KMS-11 (cell line): ENCODE measurements around the gene SLC6A17.
A peak's percentile ranks its signal among the peaks of the same experiment; 100 is the strongest.

ENCODE experiments used
- H2AFZ ChIP-seq: fragments of 200-600 bp; sonication (generic); 2 replicates; pipeline ENCODE4 v1.6.1; 2016; ENCODE audit warnings: antibody characterized with exemption, mixed run types, low read depth
- H3K27ac ChIP-seq: fragments of 200-600 bp; sonication (generic); 2 replicates; pipeline ENCODE4 v1.6.1; 2016; ENCODE audit warnings: mild to moderate bottlenecking, mixed run types
- H3K27me3 ChIP-seq: fragments of 200-600 bp; sonication (generic); 2 replicates; pipeline ENCODE4 v1.6.1; 2017; ENCODE audit warnings: mild to moderate bottlenecking, low read depth, mixed run types, moderate library complexity; ENCODE audit not compliant: insufficient read depth
- H3K36me3 ChIP-seq: fragments of 200-600 bp; sonication (generic); 2 replicates; pipeline ENCODE4 v1.6.1; 2017; ENCODE audit warnings: mild to moderate bottlenecking, mixed run types; ENCODE audit not compliant: insufficient read depth
- H3K4me1 ChIP-seq: fragments of 200-600 bp; sonication (generic); 2 replicates; pipeline ENCODE4 v1.6.1; 2016; ENCODE audit warnings: mild to moderate bottlenecking, low read depth, mixed run types; ENCODE audit not compliant: poor library complexity, severe bottlenecking
- H3K4me2 ChIP-seq: fragments of 200-600 bp; sonication (generic); 2 replicates; pipeline ENCODE4 v1.7.0; 2016; ENCODE audit warnings: mild to moderate bottlenecking, mixed run types
- H3K4me3 ChIP-seq: fragments of 200-600 bp; sonication (generic); IDR thresholded peaks from 2 replicates; pipeline ENCODE4 v1.6.1; 2017; ENCODE audit warnings: low read depth, low read length, mixed read lengths; ENCODE audit not compliant: insufficient read depth
- H3K79me2 ChIP-seq: fragments of 200-600 bp; sonication (generic); 2 replicates; pipeline ENCODE4 v1.6.1; 2016; ENCODE audit warnings: low read depth, mixed run types; ENCODE audit not compliant: insufficient read depth
- H3K9ac ChIP-seq: fragments of 200-600 bp; sonication (generic); 2 replicates; pipeline ENCODE4 v1.6.1; 2016; ENCODE audit warnings: mild to moderate bottlenecking, mixed run types
- H4K20me1 ChIP-seq: fragments of 200-600 bp; sonication (generic); 2 replicates; pipeline ENCODE4 v1.6.1; 2016; ENCODE audit warnings: mild to moderate bottlenecking, mixed run types; ENCODE audit not compliant: insufficient read depth
- CTCF ChIP-seq: fragments of 200-600 bp; sonication (generic); conservative IDR thresholded peaks from 2 replicates; pipeline ENCODE4 v1.6.1; 2017; ENCODE audit warnings: low read depth, mild to moderate bottlenecking, antibody characterized with exemption, low read length, moderate library complexity, mixed read lengths

The SLC6A17 gene

GRCh38 chr1:110144366-110144765 is 5.9 kb upstream of the SLC6A17 start:
- Histone ChIP-seq H3K4me2 (no peak overlapping the region), H4K20me1 (no peaks in the 10 kb centered on the region), H3K4me3 (no peak overlapping the region), H3K36me3 (no peaks in the 10 kb centered on the region), H3K4me1 (no peaks in the 10 kb centered on the region), H3K27ac (no peak overlapping the region), H3K9ac (no peak overlapping the region), H2AFZ (no peak overlapping the region), H3K27me3 (no peaks in the 10 kb centered on the region), H3K79me2 (no peaks in the 10 kb centered on the region)
- no peak for TF ChIP-seq CTCF

GRCh38 chr1:110148961-110149360 is 1.3 kb upstream of the SLC6A17 start:
- H3K4me2 ChIP-seq, result no peak overlapping the region
- no peak overlapping the region for H2AFZ ChIP-seq
- no peaks in the 10 kb centered on the region for H3K79me2 ChIP-seq
- H3K27me3 ChIP-seq, result no peaks in the 10 kb centered on the region; the same call in 1 of the 2 replicates
- no peaks in the 10 kb centered on the region for H3K36me3 ChIP-seq
- no peak overlapping the region for H3K27ac ChIP-seq
- TF ChIP-seq CTCF, result 0 out of 2 replicates have a peak, but pooled peaks have one; percentile 45
- H3K9ac ChIP-seq, result no peak overlapping the region
- no peak overlapping the region for H3K4me3 ChIP-seq
- H4K20me1 ChIP-seq, result no peaks in the 10 kb centered on the region
- no peaks in the 10 kb centered on the region for H3K4me1 ChIP-seq

GRCh38 chr1:110151175-110151669 is 928 bp downstream of the SLC6A17 start:
- Histone ChIP-seq H3K4me3 (no peak overlapping the region), H3K4me1 (no peaks in the 10 kb centered on the region), H4K20me1 (no peaks in the 10 kb centered on the region), H3K27ac (no peak overlapping the region), H2AFZ (no peak overlapping the region), H3K27me3 (no peaks in the 10 kb centered on the region; the same call in 1 of the 2 replicates), H3K36me3 (no peaks in the 10 kb centered on the region), H3K9ac (no peak overlapping the region), H3K4me2 (no peak overlapping the region), H3K79me2 (no peaks in the 10 kb centered on the region)
- no peak for TF ChIP-seq CTCF

GRCh38 chr1:110152133-110152785 is 2.0 kb downstream of the SLC6A17 start:
- Histone ChIP-seq H3K27ac (no peak overlapping the region), H3K9ac (no peak overlapping the region), H3K4me3 (no peak overlapping the region), H3K36me3 (no peaks in the 10 kb centered on the region), H4K20me1 (no peaks in the 10 kb centered on the region), H2AFZ (no peak overlapping the region), H3K4me1 (no peaks in the 10 kb centered on the region), H3K27me3 (peaks cover 4% of the 10 kb centered on the region; the same call in 1 of the 2 replicates), H3K79me2 (no peaks in the 10 kb centered on the region), H3K4me2 (no peak overlapping the region)
- no peak for TF ChIP-seq CTCF
